NK-92 treated with Interleukin-12 subunit alpha and Interleukin-12 subunit beta, amount 100 ng/mL, for 24 hours (cell line): ENCODE measurements around the gene SETBP1.

Experiments used
- DNase-seq: peaks from one replicate; lab custom pipeline; 2025; lab: John Stamatoyannopoulos, UW

The SETBP1 gene

DNA sequence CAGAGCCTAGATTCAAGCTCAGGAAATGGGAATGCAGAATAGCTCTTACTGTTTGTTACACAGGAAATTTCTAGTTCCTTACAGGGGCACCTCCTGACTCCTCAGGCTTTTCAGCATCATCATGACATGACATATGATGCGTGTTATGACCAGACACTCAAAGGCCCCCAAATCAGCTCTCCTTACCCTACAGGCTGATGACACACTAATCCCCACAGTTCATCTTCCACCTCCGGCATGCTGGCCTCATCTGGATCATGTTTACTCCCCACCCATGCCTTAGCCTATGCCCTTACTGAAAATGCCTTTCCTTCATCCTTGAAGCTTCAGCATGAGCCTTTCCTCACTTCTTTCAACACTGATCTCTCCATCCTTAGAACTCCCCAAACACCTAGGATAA, 356.9 kb downstream of the SETBP1 start:
- no peak for DNase-seq

DNA sequence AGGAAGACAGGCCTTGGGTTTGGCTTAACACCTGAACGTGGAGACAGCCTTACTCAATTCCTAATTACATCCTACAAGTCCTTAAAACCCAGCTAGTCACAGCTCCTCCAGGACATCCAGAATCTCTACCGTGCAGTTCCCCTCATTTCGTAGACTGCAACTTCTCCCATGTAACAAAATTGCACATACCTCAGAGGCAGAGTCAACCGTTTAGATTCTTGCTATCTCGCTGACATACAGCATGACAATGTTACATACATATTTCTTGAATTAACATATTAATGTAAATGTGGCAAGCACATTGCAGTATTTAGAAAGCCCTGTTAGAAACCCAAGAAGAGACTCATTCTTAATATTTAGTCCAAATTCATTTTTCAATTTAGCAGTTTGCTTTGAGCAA, 358.7 kb downstream of the SETBP1 start:
- DNase-seq: no peak

DNA sequence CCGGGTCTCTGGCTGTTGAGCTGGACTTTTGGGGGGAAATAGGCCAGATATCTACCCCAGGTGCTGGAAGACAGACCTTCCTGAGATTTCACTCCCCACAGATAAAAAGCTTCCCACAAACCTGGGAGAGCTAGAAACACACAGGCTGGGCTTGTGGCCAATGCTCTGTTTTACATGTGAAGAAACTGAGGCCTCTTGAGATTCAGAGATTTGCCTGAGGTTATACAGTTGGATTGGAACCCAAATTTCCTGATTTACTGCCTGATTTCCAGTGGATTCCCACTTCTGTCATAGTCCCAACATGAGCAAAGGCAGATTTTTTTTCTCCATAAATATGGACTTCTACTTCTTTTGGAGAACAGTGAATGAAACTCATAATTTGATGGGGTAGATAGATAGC, 360.2 kb downstream of the SETBP1 start:
- no peak for DNase-seq

DNA sequence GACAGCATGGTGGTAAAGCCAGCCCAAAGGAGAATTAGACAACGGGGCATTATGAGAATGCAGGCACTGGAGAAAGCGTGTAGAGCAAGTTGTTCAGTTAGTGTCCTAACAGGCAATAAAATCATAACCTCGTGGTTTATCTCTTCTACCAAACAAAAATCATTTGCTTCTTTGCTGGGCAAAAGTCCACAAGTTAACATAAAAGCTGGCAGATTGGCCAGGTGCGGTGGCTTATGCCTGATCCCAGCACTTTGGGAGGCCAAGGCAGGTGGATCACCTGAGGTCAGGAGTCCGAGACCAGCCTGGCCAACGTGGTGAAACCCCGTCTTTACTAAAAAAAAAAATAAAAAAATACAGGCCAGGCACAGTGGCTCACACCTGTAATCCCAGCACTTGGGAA, 364.1 kb downstream of the SETBP1 start:
- no peak for DNase-seq

DNA sequence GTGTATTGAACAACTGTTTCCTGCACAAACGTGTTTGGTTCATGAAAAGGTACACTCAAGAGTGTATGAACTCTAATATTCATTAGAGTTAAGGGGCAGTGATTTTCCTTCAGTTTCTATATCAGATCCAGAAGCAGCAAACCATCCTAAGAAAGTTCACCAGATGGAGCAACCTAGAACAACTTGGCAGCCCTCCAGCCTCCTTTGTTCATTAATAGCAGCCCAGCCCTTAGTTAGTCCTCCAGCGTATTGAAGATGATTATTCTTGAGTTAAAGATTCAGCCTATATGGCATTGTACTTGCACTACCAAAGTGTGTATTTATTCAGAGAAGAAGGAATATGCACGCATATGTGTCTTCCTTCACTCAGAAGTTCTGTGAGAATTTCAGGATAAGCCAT, 365.5 kb downstream of the SETBP1 start:
- no peak for DNase-seq

DNA sequence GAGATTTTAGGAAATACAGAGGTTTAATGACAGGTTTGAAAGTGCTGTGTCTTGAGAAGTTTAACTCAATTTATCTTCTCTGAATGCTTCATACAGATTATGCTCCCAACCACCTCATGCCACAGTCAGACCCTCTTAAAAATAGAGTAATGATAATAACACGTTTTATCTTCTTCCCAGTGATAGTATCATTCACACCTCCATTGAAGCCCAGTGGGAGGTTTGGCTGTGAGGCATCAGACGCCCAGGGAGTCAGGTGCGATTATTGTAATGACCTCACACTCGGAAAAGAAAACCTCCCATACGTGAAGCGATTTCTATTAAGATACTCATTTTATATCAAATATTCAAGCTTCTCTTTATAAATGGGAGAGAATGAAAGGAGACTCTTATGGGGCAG, 366.3 kb downstream of the SETBP1 start:
- DNase-seq: no peak

DNA sequence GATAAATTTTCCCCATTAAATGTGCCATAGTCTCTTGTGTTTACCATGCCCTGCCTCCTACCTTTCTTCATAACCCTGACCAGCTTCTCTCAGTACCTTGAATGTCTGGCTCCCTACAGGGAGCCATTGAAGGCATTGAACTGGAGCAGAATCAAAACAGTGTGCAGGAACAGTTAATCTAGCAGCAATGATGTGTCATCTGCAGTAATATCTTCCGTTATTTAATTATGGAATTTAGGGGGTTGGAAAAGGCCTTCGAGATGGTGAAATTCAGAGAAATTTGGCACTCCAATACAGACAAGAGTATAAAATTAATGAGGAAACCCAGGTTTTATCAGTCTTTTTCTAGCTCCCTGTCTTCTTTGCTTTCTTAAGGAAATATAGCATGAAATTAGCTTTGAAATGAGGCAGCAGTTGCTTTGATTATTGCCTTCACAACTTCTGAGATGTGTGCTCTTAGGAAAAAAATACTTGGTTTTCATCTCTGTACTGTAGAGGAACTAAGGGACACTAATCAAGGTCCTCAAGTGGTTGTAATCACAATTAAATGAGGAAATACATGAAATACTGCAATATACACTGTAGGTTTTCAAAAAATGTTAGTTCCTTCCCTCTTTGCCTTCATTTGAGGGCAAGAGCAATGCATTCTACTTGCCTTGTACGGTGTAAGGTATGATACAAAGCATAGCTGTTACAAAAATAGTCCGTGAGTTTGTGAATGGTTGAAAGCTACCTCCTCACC, 369.1 kb downstream of the SETBP1 start:
- no peak for DNase-seq

DNA sequence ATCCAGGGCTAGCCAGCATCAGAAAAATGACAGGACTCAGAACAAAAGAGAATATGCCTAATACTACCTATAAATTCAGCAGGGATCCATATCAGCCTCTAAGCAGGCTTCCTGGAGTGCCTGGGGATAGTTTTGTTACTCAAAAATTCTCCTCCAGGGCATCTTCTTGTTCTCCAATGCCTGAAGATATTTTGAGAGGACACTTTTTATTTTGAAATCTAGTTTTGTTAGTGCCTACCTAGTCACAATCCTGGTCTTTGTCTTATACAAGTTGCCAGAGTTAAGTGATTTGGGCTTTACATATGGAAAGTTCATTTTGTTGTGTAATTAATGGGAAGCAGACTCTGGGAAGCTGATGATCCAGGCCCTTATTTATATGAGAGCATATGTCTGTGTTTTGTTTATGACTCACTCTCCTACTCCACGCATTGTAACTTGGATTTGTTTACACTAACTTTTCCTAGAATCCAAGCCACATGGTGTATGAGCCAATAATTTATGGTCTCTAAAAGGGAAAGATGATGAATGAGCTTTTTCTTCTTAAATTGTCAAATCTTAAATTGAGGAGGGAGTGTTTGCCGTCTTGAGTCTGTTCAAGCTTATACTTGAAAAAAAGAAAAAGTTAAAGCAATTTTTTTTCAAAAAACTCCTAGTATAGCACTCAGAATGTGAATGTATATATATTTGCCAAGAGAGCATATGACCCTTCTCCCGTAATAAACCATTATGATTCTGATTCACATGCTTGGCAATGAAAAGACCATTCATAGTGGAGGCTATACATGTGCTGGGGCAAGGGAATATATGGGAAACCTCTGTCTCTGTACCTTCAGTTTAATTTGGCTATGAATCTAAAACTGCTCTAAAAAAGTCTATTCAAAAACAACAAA, 370.3 kb downstream of the SETBP1 start:
- no peak for DNase-seq

DNA sequence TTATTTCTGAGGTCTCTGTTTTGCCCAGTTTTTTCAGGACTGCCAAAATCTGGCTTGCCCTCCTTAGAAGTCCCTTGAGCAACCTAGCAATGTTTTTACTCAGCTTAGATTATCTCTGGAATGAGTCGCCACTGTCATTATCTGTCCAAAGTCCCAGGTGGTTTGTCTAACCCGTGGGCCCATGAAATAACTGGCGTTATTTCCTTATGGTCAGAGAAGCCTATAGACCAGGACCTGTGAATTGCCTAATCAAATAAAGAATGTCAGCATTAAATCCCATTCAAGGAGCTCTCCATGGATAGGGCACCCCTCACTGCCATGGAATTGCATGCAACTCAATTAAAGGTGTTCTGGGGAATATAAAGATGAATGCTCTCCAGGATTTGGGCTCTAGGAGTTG, 373.9 kb downstream of the SETBP1 start:
- no peak for DNase-seq

DNA sequence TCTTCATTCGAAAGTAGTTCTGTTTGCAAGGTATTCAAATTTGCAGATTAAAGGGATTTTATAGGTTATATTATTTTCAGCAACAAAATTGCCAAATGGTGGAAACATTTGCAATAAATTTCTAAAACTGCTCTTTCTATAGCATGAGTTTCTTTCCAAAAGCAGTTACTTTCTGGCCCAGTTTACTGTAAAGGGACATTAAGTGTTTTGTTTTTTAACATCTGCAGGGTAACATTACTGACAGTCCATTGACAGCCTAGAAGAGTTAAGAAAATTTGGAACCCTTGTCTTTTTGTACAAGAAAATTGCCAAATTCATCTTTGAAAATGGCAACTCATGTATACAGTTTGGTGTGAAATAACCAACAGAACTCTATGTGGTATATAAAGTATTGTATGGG, 375.1 kb downstream of the SETBP1 start:
- DNase-seq: no peak

DNA sequence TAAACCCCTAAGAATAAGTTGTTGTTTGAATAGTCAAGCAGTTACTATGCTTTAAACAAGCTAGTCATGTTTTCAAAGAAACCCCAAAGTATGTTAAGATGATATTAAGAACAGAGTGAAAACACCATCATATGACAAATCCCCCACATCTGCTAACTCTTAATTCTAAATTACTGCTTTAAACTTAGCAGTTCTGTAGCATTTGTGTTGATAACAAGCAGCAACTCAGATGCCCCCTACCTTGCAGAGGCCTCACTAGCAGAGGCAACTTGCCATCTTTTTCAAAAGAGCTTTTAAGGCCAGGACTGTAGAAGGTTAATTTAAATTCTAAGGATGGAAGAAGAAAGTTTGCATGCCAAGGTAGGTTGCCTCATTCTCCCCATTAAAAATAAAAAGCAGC, 376.2 kb downstream of the SETBP1 start:
- no peak for DNase-seq

DNA sequence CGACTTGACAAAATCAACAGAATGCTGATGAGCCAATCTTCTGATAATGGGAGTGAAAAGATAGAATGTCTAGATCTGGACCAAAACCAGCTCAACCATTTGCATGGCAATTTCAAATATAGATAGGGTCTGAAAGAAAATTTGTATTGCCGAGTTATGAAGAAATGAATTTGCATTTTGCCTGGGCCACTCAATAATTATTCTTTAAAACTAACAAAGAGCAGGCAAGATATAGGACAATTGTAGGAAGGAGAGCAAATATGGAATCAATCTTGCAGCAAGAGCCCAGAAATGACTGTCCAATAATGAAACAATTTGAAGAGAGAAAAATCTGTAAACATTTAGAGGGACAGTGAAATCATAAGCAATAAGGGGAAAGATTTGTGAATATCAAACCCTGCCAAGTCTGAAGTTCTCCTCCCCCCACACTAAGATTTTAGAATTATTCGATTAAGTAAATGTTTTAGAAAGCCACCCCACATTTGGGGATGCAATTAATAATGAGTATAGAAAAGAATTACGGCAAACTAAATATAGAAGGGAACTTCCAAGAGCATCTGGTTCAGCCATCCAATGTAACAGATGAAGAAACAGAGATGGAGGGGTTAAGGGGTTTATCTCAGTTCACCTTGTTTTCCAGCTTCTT, 377.4 kb downstream of the SETBP1 start:
- no peak for DNase-seq

DNA sequence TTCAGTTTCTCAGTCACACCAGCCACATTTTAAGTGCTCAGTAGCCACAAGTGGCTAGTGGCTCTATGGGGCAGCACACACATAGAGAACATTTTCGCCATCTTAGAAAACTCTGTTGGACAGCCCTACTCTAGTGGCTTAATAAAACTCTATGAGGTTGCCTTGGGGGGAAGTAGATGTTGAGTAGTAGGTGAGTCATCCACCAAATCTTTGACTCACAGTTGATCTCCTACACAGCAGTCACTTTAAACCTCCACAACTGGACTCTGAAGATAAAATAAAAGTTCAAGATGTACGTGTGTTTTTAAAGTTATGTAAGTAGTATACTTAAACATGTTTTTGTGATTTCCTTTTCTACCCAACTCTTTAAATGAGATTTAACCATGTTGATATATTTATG, 379.0 kb downstream of the SETBP1 start:
- no peak for DNase-seq

DNA sequence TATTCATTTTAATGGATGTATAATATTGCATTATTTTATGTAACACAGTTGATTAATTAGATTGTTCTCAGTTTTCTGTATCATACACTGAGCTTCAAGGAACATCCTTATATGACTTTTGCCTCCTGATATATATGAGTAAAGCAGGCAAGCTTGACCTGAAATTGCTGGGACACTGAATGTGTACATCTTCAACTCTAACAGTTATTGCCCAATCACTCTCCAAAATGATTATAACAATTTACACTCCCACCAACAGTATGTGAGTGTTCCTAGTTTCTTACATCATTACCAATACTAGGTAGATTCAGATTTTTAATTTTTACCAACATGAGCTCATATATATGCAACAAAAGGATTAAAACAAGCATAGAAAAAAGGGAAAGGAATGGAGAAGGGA, 379.4 kb downstream of the SETBP1 start:
- no peak for DNase-seq

DNA sequence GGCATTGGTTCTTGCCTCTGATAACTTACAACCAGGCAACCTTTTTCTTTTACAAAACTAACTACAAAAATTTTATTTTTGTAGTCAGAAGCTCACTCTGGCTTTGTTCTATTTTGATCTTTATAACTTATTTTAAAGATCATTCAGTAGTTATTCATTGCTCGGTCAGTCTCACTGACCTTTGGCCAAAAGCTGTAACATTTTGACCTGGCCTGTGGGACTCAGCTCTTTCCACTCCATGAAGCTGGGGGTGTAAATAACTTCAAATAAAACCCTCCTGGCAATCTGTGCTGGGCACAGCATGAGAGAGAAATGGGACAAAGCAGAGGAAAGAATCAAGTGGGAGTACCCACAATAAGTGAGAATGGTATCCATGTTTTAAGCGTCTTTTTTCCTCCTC, 380.7 kb downstream of the SETBP1 start:
- no peak for DNase-seq

DNA sequence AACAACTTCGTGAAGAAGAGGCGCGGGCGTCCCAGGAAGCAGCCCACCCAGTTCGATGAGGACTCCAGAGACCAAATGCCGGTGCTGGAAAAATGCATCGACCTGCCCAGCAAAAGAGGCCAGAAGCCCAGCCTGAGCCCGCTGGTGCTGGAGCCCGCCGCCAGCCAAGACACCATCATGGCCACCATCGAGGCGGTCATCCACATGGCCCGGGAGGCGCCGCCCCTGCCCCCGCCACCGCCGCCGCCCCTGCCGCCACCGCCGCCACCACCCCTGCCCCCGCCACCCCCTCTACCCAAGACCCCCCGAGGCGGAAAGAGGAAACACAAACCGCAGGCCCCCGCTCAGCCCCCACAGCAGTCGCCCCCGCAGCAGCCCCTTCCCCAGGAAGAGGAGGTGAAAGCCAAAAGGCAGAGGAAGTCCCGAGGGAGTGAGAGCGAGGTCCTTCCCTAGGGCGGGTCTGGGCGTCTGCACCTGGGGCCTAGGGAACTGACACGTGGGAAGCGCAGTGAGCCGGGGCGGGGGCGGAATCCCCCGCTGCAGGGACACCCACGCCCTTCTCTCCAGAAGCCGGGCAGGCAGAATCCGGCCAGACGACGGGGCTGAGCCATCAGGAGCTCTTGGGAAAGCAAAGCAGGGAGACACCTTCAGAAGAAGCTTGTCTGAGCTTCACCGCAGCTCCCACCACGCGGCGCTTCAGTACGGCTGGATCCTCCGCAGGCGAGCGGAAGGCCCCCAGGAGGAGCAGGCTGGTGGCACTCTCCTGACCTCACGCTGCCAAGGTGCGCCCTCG, 382.8 kb downstream of the SETBP1 start:
- no peak for DNase-seq

DNA sequence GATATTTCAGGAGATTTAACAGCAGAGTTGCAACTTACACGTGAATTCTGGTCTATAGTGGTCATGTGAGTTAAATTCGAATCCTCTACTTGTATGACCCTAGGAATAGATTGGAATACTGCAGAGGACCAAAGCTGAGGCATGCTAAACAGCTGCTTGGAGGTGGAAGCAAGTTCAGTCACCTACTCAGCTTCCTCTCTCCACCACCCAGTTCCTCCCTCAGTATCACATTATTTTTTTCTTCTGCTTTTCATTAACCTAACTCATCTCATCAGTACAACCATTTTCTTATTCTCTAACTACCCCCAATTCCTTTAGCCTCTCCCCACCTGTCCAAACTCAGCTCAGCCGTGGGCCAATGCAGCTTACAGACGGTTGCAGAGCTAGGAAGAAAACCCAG, 385.5 kb downstream of the SETBP1 start:
- no peak for DNase-seq

DNA sequence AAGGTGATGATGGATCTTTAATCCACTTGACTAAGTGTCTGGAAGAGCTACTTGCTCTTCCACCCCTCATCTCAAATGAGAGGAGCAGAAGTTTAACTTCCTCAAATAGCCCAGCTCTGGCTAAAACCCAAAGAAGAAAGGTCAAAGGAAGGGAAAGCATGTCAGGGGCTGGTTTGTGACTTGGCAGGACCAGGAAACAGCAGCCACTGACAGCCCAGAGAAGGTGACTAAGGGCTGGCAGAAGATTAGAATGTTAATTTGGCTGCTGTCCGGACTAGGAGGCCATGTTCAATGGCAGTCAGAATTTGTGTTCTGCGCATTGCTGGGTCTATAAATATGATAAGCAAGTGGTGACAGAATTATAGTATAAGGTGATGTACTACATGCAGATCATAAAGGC, 386.2 kb downstream of the SETBP1 start:
- no peak for DNase-seq

DNA sequence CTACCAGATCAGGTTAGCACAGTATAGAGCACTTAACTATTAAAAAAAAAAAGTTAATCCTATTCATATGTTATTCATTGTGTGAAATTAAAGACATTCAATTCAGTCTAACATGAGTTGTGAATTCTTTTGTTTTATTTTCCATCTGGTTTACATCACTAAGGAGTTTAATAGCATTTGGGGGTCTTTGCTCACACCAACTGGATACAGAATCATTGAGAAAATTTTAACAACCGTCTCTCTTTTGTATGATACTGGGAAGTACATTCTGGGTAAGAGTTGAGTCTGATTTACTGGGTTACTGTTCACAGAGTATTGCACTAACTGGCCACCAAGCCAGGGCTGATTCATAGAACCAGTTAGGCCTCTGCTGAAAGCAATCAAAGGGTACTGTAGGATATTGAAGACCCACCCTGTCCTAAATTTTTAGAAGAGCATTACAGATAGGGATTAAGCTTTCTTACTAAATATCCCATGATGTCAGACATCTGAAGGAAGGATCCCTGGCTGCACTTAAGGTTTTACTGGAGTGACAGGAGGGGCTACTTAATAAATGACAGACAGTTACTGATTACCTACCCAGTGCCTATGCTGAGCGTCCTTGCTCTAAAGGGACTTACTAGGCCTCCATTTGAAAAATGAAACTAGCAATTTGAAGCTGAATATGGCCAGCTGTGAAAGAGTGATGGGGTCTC, 387.9 kb downstream of the SETBP1 start:
- DNase-seq: no peak

DNA sequence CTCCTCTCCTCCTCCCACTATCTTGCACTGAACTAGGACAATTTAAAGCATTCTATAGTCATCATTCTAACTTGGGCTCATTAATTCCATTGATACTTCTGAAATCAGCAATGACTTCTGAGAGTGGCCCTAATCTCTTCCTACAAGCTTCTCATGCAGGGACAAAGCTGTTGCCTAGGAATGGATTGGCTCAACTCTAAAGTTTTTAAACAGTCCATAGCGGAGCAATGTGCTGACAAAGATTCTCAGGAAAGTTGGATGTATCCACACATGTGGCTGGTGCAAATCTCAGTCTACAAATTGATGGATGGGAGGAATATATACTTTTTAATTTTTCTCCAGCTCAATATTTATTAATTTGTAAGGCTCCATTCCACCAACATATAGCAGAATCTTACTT, 388.9 kb downstream of the SETBP1 start:
- DNase-seq: no peak

DNA sequence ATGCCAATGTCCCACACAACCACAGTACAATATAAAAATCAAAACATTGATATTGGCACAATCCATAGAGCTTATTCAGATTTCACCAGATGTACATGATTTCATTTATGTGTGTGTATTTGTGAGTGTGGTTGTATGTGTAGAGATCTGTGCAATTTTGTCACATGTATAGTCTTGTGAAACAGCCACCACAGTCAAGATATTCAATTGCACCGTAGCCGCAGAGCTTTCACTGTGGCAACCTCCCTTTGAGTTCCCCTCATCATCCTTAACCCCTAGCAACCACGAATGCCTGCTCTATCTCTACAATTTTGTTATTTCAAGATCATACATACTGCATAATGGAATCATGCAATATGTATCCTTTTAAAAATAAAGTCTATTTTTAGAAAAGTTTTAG, 391.3 kb downstream of the SETBP1 start:
- DNase-seq: no peak

DNA sequence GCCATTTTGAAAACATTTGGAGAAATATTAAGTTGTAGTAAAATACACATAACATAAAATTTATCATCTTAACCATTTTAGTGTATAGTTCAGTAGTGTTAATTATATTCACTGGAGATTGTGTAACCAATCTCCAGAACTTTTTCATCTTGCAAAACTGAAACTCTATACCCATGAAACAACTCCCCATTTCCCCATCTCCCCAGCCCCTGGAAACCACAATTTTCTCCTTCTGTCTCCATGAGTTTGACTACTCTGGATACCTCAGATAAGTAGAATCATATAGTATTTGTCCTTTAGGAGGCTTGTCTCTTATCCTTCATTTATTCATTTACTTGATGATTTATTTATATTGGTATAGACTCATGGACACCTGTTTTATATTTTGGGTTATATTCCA, 392.9 kb downstream of the SETBP1 start:
- DNase-seq: no peak
